NCI-H82 (cell line): ENCODE results near the gene CNTNAP2.

Experiments
- DNase-seq: peaks from one replicate; lab custom pipeline; 2025; lab: John Stamatoyannopoulos, UW

The CNTNAP2 gene

DNA sequence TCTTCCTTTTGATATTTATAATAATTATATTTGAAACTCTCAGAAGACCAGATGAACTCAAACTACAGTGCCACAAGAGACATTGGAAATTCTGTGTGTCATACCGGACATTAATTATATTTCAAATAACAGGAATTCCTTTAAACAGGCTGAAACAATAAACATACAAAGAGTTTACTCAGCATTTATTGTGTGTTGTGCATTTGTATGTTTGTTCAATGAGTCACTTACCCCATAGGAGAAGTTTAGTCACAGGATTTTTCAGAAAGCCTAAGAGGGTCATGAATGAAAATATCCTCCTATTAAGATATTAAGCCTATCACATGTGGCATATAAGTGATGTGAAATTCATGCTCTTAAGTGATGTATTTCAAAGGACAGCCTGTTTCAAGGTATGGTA is 566.8 kb downstream of the CNTNAP2 start:
- no peak for DNase-seq

DNA sequence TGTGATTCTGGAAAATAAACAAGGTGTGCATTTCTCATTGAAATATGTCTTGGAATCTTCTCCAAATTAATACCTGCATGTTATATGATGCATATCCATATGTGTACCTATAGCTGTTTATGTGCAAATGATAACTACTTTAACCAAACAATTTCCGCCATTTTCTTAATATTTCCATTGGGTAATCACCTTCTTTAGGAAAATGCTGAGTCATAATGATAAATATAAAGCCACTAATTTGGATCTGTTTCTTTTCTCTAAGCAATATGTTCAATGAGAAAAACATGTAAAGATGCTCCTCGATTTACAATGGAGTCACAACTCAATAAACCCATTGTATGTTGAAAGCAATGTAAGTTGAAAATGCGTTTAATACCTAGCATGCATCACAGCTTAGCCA is 574.4 kb downstream of the CNTNAP2 start:
- DNase-seq = no peak

DNA sequence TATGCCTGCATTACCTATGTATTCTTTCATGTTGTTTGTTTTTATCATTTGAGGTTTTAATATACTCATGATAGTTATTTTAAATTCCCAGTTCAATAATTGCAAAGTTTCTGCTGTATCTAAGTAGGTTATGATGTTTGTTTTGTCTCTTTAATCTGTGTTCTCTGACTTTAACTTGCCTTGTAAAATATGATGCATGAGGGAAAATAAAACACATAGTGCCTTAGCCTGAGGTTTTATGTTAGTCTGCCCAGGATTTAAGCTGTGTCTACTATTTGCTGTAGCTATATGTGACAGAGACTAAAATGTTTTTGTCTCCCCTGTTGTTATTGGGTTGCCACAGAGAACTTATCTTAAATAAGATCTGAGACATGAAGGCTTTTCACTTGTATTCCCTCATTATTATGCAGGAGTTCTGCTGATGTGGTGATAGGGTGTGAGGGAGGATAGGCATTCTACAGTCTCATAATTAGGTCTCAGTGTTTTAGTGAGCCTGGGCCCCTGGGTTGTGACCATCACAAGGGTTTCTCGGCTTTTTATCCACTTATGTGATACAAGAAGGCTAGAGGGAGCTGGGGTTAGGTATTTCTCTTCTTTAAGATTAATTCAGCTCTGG is 582.5 kb downstream of the CNTNAP2 start:
- DNase-seq = no peak

DNA sequence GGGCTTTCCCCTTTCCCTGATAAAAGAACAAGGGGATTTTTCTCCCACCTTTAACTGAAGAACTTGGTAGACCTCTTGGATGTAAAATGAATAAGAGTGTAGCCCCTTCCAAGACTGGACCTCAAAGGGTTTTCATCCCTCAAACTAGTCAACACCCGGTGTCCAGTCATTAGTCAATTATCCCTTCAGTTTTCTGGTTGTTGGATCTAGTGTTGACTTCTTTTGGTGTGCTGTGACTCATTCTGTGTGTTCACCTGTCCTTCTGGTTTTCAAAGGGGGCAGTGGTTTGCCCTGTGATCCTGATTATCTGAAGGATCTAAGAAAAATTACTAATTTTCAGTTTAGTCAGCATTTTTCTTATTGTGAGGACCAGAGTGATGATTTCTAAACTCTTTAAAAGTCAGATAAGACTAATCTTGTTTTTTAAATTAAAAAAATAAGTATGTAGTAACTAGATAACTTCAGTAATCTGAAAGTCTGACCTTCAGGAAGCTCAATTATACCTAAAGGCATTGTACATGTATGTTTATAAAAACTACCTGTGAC is 583.5 kb downstream of the CNTNAP2 start:
- DNase-seq = no peak

DNA sequence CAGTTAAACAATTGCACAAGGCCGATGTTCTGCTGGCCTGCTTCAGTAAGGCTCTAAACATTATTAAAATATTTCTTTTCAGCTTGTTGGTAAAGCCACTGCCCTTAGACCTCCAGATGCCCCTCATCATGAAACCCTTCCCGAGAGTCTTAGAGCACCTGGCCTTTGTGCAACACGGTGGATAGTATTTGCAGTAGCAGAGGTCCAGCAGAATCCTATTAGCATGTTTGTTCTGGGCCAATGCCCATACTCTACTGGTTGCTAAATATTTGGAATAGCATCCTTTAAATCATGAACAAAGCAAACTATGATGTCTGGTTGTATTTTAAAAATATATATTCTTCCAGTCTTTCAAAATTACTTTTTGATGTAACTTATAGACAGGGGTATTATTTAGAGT is 584.6 kb downstream of the CNTNAP2 start:
- DNase-seq = peak; percentile 3

DNA sequence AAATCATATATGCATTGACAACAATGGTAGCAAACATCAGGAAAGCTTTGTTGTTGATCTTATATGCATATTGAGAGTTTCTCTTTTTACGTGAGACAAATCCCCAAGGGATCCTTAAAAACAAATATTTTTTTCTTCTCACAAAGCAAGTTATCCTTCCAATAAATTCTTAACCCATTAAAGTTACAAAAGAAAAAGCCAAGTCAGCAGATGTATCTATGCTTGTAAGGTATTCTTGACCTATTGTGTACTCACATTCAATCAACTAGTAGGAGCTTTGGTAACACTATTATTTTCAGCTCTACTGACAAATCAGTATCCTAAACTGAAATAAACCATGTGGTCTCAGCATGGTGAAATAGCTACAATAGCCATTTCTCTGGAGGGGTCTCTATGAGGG is 586.3 kb downstream of the CNTNAP2 start:
- no peak for DNase-seq

DNA sequence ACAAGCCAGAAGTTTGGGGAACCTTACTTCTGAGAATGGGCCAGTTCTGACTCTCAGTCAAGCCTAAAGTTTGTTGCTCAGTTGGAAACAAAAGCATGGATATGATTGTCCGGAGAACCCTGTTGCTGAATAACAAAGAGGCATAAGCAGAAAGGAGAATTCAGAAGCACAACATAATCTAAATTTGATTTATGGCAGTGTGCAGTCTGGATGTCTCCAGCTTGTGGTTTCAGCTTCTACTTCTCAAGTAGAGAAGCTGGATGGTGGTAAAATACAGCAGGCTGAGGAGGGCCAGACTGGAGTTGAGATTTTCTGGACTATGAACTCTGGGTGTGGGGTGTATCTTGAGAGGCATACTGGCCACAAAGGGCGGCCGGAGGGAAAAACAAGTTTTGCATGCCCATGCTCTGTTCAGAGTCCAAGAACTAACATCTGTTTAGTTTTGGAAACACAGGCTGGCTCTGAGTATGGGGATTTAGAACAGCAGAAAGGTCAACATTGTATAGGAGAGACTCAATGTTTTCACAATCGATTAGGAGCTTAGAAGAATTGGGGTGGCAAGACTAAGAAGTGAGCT is 592.9 kb downstream of the CNTNAP2 start:
- DNase-seq = no peak

DNA sequence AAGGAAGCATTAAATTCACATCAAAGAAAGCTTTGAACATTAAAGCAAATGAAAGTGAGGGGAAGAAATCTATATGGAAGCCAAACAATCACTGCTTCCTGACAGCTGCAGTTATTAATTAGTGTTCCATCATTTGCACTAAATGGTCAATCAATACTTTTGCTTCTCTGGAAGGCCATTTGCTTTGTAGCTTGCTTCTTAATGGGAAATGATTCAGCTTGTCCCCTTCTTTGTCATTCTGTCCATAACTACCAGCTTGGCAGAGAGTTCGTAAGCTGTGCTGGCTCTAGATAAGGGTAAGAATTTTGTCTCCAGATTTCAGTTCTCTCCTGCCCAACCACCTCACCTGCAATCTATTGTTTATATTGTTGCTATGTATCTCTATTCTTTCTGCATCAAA is 596.6 kb downstream of the CNTNAP2 start:
- DNase-seq = no peak

DNA sequence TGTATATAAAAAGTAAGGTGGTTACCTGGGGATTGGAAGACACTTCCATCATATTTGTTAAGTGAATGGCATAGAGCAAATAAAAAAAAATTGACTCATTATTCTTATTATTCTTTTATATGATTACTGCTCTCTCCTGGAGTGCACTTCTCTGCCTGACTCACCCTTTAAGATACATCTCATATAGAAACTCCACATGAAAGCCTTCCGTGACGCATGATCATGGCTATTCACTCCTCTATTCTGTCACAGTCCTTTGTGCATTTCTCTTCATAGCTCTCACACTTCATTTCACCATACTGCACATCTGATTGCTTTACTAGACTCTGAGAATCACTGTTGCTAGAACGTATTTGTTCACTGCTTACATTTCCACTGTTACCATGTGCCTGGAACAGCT is 597.3 kb downstream of the CNTNAP2 start:
- no peak for DNase-seq

DNA sequence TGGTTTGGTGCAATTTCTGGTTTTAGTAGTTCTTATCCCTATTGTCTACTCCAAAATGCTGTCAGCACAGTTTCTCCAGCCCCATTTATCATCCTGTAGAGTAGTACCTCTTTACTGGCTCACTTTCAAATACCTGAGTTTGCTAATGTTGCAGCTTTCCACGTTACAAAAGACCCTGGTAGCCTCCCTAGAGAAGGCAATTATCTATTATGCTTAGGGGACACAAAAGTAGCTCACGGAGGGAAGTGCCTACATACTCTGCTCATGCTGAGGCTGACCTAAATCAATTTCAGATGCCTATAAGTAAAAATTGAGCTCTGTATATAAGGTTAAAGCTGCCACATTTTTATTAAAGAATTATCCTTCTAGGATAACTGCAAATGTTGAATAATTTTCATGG is 603.6 kb downstream of the CNTNAP2 start:
- DNase-seq = no peak

DNA sequence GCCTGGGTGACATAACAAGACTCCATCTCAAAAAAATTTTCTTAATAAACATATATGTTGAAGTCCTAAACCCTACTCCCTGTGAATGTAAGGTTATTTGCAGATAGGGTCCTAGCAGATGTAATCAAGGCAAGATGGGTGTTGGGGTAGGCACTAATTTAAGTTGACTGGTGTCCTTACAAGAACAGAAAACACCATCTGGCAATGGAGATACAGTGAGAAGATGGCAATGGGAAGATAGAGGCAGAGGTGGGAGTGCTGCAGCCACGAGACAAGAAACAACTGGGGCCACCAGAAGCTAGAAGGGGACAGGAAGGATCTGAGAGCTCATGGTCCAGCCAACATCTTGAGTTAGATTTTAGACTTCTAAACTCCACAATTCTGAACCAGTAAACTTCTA is 606.4 kb downstream of the CNTNAP2 start:
- DNase-seq = no peak

DNA sequence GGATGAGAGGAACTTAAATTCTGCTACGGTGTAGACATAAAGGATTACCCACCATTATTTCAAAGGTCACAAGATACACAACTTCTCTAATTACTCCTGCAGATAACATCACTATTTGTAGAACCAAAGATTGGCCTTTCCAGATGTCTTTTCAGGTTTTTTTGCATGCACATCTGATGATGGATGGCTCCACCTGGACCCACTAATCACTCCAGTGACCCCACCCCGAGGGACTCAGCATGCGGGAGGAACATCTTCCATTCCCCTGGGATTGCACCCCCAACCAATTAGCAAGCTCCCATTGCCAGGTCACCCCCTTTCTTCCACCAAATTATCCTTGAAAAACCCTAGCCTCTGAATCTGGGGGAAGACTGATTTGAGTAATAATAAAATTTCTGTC is 608.9 kb downstream of the CNTNAP2 start:
- no peak for DNase-seq

DNA sequence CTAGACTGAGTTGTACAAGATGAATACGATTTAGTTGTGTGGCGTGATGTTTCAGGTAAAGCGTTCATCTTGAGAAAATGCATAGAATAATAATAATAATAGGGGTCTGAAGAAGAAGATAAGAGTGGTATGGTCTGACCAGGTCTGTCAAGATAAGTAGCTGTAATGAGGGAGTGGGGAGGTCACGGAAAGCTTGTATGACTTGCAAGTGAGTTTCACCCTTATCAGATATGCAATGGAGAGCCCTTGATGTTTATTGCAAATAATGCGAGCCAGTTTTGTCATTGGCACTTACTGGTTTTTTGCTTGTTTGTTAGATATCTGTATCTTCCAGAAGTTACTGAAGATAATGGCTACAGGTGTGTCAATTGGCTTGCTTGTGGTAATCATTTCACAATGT is 611.5 kb downstream of the CNTNAP2 start:
- DNase-seq = no peak

DNA sequence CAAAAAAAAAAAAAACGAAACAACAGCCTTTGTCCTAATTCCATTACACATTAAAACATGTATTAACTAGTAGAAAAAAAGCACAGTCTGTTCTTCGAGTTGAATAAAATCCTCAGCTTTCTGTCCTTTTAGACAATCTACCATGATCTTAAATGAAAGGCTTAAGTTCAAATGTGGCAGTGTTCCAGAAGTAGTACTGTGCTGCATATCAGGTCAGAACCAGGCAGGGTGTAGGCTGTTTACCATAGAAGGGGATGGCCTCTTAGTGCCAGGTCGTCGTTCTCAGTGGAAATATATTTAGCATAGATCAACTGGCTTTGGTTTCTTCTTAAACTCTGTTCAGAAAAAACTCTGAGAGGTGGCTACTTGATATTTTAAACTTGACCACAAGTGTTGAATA is 612.0 kb downstream of the CNTNAP2 start:
- DNase-seq = no peak

DNA sequence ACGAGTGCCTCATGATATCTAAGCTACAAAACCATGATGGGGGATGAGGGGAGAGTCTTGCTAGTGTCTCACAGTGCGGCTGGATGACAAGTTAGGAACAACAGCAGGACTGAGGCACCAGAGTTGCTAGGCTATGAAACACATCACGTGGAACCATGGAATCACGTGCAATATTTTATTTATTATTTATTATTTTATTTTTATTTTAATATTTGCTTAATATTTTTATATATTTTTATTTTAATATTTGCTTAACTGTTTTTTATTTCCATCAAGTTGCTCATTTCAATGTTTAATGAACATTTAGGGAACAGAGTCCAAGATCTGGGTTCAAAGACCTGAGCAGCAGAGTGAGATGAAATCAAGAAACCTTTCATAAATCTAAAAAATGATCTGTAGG is 614.6 kb downstream of the CNTNAP2 start:
- no peak for DNase-seq

DNA sequence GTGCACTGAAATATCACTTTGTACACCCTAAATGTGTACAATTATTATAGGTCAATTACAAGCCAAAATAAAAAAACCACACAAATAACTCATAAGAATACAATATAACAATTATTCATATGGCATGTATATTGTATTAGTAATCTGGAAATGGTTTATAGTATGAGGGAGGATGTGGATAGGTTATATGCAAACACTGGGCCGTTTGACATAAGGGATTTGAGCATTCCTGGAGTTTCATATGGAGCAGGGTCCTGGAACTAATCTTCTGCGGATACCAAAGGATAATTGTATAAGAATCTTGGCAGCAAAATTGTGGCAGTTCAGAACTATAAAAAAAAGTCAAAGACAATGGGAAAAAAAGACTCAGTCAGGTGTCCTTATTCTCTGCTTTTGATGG is 619.4 kb downstream of the CNTNAP2 start:
- DNase-seq = no peak

DNA sequence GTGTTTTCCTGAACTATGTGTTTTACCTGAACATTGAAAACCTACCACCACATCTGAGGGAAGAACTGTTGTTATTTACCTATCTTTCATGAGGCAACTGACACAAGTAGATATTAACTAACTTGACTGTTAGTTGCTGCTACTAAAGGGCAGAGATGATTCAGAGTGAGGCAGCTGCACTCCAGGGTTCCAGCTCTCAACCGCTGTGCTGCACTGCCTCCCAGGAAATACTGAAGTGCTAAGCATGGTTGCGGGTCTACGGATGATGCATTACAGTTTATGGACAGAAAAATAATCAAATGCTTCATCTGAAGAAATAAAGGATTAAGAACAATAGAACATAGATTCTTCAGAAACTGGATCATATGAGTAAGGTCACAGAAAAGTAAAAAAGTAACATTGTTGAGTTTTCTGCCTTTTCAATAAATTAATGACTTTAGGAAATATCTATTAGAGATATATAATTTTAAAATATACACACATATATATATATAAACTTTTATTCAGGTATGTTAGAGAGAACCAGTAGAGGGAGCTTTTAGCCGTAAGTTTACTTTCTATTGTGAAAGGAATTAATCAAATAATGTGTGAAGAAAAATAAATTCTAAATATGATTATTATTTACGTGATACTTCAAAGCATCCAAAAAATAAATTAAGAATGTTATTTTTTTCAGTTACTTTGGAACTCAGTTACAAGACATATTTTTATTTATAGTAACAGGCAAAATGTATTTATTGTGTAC is 620.0 kb downstream of the CNTNAP2 start:
- DNase-seq = no peak

DNA sequence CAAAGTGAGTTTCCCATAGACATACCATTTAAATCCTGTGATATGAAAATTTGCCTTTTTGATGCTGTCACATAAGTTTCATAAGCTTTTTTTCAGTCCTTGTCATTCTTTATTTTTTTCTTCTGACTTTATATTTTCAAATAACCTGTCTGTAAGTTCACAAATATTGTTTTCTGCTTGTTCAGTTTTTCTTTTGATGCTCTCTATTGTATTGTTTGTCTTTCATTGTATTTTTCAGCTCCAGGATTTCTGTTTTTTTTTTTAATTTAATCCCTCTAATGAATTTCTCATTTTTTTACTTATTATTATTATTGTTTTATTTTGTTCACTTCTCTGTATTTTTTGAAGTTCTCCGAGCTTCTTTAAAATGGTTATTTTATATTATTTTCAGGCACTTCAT is 623.4 kb downstream of the CNTNAP2 start:
- no peak for DNase-seq

DNA sequence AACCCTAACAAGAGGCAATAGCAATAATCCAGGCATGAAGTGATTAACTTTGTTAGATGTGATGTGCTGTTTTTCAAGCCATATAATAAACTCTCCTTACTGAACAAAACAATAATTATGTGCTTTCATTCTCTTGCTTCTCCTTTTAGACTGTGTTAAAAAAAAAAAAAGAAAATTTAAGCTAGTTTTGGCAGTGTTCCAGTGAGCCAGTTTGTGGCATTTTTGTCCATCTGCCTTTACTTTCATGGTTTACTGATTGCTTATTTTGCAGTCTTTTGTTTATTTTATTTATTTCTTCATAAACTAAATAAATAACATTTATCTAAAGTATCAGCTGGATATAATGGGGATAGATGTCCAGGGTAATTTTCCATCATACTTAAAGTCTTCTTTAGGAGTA is 625.3 kb downstream of the CNTNAP2 start:
- DNase-seq = no peak

DNA sequence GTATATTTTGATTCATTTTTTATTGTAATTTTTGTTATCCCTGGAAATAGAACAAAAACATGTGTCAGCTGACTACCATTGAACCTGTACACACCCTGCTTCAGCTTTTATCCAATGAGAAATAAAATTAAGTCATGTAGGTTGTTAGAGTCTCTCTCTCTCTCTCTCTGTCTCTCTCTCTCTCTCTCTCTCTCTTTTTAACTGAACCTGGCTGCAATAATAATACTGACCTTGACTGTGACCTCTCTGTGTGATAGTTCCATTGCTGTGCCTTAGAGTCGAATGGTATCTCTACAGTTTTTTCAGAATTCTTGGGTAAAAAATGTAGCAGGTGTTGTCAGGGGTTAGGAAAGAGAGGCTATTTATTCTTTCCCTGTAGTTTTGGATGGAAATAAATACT is 637.8 kb downstream of the CNTNAP2 start:
- DNase-seq = no peak

DNA sequence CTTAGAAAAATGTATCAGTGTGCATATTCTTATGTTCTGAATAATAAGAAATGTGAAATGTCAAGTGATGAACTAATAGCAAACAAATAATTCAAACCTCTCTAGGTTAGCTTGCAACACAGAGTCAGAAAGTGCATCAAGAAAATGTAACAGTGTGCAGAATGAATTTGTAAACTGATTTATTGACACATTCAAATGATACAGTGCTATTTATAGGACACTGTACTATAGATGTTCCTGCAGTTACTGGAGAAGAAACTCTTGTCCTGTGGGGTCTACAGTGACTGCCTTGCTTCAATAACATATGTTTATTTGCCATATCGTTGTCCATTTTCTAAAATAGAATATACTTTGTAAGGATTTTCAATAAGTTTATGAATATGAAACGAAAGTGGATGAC is 639.0 kb downstream of the CNTNAP2 start:
- no peak for DNase-seq

DNA sequence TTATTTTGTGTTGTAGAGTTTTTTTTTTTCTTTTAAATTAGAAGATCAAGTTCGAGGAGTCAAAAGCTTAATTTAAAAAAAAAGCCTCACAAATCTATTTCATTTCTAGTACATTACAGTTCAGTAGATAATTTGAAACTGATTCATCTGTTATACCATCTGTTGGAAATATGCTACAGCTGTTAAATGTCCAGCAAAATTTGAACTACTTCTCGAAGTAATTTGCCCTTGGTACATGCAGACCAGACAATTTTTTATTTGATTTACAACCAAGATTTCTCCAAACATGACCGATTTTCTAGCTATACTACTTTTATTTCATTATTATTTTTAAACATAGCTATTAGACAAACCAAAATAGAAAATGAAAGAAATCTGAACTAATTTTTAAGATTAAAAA is 647.9 kb downstream of the CNTNAP2 start:
- no peak for DNase-seq

DNA sequence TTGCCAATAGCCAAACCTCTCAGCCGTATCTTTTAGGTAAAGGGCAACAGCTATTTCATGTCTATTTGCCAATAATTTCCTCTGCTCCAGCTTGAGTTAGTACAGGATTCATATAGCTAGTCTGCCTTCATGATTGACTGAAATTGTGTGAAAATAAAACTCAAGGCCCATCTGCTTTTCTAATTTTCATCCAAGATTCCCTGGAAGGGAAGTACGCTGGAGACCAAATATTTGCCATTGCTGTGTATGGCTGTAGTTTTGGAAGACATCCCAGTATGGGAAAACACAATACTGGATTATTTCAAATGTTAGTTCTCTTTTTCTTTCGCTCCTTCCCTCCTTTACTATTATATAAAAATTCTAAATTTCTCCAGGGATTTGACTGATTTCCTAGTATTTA is 652.4 kb downstream of the CNTNAP2 start:
- no peak for DNase-seq

DNA sequence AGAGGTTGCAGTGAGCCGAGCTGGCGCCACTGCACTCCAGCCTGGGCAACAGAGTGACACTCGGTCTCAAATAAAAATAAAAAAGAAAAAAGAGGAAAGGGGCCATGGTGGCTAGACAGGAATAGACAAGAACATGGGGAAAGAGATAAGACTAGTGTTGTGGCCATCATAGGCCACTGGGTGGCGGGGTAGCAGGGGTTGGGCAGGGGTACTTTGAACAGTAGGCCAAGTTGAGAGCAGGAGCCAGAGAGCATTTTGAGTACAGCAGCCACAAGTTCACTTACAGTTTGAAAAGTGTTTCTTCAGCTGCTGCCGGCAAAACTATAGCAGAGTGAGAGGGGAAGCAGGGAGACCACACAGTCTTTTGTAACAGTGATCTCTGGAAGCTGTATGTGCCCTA is 656.0 kb downstream of the CNTNAP2 start:
- peak; percentile 39 for DNase-seq
